LNCAP (cell line): ENCODE measurements around the gene ADRB1.

Experiments used
- CTCF ChIP-seq: fragments of 450-650 bp; IDR thresholded peaks from 2 replicates; pipeline ENCODE4 v1.5.1; 2017; ENCODE audit warnings: mild to moderate bottlenecking

ADRB1 gene

GRCh38 chr10:114073395-114074186 is 29.9 kb downstream of the ADRB1 start:
- no peak for TF ChIP-seq CTCF

GRCh38 chr10:114075093-114075492 is 31.4 kb downstream of the ADRB1 start:
- no peak for TF ChIP-seq CTCF

- TF ChIP-seq CTCF: no peak
Observed at GRCh38 chr10:114077347-114077746, 33.7 kb downstream of the ADRB1 start.

- TF ChIP-seq CTCF: no peak
Observed at GRCh38 chr10:114077815-114078219, 34.2 kb downstream of the ADRB1 start.

GRCh38 chr10:114078346-114078745 is 34.7 kb downstream of the ADRB1 start:
- TF ChIP-seq CTCF: no peak

GRCh38 chr10:114079421-114079820 is 35.8 kb downstream of the ADRB1 start:
- TF ChIP-seq CTCF: no peak

- no peak for TF ChIP-seq CTCF
Observed at GRCh38 chr10:114081911-114082583, 38.4 kb downstream of the ADRB1 start.
